GM19455 (cell line): ENCODE measurements around the gene TFDP2.
A peak's percentile ranks its signal among the peaks of the same experiment; 100 is the strongest.
"Not testable (repeated sequence)": the region's sequence is repeated elsewhere in the genome, so short reads cannot be mapped to it uniquely, and the experiment has no call there.

Experiments
- ATAC-seq: cut with Tn5 transposase; IDR thresholded peaks from one replicate; pipeline ENCODE4 v1.9.1; 2021; ENCODE audit not compliant: unreplicated experiment

Gene TFDP2, protein sequence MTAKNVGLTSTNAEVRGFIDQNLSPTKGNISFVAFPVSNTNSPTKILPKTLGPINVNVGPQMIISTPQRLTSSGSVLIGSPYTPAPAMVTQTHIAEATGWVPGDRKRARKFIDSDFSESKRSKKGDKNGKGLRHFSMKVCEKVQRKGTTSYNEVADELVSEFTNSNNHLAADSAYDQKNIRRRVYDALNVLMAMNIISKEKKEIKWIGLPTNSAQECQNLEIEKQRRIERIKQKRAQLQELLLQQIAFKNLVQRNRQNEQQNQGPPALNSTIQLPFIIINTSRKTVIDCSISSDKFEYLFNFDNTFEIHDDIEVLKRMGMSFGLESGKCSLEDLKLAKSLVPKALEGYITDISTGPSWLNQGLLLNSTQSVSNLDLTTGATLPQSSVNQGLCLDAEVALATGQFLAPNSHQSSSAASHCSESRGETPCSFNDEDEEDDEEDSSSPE

DNA sequence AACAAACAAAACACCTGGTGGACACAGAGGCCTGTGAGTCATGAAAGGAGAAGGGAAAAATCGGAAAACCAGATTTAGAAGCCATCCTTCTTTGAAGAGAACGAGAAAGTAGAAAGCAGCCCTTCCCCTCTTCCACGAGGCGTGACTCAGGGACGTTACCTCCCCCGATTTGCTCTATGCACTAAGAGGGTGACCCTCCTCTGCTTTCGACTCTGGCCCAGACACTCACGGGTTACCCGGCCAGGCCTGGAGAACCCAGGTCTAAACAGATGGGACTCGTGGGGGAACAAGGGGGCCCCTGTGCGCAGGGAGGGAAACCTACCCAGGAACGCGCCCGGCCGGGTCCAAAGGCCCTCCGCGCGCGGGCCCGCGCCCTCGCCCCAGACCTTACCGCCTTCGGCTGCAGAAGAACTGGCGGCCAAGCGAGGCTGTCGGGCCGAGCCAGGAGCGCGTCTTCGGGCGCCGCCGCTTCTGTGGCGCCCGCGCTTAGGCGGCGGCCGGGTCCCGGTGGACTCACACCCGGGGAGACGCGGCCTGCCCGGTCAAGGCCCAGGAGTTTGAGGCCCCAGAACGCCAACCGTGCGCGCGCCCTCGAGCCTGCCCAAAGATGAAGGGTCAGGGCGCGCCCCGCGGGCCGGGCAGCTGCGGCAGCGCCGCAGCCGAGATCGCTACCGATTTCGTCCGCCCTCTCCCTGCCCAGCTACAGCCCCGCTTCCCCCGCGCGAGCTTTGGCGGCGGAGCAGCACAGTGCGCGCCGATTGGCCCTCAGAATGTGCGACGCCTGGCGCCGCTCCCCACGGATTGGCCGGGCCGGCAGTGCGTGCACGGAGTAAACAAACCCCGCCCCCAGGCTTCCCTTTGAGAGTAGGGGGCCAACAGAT, at the start of gene TFDP2:
Gene TFDP2, minus strand, starts transcription at position 753 of the 881 bp plus-strand sequence. CDS start 47,795 bp downstream, outside the sequence.
- peak; percentile 99 for ATAC-seq

DNA sequence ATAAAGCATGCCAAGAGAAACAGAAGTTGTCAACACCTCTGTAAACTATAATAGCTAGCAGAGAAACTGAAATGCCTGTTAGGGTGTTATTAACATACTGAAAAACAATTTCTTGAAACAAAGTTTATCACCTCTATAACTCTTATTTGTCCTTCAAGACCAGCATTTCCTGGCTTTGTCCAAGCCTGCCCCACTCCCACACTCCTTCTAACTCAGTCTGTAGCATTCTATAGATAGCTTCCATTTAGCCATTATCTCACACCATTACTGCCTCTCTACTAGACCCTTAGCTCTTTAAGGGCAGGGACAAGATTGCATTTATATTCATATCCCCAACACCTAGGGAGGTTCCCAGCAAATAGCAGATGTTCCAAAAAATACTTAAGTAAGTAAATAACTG, 39.5 kb upstream of the TFDP2 start:
- no peak for ATAC-seq

DNA sequence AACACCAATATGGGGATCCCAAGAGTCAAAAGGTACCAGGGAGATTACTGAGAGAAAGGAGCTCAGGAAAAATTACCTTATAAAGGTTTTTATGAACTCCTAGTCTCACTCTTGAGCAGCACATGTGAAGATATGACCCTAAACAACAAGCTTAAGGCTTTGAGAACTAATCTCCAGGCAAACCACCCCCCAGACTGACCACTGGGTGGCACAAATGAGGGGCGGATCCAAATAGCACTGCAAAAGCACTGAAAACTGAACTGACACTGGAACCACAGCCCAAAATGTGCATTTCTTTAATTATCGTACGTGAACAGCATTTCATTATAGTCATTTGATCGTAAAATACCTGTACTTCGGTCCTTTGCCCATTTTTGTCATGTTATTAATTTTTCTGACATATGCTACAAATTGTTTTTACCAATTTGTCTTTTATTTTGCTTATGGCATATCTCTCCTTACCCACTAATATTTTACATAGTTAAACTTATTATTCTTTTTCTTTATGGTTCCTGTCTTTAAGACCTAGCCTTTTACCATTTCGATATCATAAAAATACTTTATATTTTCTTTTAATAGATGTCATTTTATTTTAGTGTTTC, 31.5 kb upstream of the TFDP2 start:
- ATAC-seq = no peak

DNA sequence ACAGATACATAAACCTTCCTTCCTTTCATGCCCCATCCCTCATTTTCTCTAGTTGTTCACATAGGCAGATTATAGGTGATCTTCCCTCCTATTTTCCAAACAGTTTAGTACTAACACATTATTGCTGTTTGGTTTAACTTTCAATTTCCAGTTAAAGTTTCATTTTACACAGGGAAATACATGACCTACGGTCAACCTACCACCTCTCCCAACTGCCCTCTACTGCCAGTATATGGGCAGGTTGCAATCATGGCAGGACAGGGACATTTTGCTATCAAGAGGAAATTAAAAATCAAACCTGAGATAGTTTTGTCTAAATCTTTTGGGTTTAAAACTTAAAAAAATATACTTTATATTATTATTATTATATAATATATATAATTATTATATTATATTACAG, 26.1 kb upstream of the TFDP2 start:
- ATAC-seq = no peak

DNA sequence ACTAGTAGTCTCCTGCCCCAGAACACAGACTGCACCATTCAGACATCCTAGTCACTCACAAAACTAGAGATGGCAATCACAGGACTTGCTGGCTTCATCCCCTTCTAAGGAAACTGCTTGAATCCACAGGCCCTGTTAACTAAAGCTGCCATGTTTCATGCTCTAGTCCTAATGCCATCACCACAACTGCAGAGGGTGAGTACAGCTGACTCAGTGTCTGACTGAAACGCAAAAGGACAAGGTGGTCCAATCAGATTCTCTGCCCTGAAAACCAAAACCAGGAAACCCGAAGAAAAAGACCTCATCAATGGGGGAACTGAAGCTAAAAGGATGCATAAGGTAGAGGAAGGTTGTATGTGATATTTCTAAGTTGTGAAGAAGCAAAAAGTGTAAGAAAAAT, 25.2 kb upstream of the TFDP2 start:
- no peak for ATAC-seq

DNA sequence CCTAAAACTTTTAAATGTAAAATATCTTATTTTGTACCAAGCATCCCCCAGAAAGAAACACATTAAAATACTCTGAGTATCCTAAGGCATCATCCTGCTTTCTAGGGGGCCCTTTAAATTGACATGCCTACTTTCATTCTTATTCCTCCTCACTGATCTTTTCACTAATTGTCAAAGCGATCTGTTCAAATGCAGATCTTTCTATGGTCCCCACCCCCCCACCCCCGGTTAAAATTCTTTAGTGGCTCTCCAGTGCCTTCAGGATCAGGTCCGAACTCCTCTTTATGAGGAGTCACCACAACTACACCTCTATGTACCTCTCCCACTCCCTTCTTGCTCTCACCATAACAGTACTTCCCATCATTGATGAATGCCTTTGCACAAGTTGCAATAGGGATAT, 19.2 kb upstream of the TFDP2 start:
- ATAC-seq = no peak

DNA sequence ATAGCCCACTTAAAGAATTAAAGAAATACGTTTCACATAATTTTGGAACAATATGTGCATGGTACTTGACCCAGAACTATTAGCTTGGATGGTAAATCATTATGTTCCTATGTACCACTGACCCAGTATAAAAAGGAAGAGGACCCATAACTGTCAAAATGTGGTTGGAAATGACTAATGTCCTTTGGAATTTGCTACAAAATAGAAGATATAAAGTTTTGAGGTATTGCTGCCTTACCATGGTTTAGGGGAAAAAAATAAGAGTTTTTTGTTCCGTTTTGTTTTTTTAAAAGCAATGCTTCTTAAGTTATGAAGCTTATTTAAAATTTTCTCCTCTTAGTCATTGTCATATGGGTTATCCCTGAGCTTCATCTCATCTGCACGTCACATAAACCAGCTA, 15.8 kb upstream of the TFDP2 start:
- no peak for ATAC-seq

DNA sequence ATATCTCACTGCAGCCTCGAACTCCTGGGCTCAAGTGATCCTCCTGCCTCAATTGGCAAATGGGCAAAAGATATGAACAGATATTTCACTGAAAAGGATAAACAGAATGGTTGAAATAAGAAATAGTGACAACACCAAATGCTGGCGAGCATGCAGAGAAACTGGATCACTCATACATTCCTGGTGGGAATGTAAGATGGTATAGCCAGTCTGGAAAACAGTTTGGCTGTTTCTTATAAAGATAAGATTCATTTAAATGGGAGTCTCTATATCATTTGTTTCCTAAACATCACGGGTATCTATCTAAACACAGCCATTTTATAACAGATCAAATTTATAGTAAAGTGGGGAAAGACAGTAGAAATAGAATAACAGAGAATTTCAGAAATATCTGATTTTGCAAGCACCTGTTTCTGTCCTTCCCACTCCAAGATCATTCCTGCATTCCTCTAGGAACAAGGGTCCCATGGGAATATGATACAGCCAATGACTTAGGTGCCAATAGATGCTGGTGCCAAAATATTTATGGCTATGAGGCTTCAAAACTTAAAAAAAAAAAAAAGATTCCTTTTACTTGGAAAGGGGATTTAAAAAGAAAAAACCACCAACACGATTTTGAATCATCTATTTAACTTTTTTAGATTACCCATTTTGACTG, 9.9 kb upstream of the TFDP2 start:
- no peak for ATAC-seq

DNA sequence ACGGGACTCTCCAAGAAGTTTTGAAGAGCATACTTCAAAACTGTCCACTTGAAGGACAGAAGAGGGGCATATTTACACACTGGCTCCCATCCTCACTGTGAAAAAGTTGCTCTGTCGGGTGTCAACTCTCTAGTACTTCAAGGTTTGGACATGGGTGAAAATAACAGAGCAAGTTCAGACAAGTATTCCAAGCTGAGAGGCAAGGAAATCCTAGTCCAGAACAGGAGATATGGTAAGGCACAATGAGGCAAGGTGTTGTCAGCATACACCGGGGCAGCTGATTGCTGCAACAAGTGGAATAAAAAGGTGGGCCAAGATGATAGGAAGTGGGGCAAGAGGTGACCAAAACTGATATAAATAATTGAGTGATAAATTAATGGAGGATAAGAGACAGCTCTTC, 4.8 kb upstream of the TFDP2 start:
- no peak for ATAC-seq

DNA sequence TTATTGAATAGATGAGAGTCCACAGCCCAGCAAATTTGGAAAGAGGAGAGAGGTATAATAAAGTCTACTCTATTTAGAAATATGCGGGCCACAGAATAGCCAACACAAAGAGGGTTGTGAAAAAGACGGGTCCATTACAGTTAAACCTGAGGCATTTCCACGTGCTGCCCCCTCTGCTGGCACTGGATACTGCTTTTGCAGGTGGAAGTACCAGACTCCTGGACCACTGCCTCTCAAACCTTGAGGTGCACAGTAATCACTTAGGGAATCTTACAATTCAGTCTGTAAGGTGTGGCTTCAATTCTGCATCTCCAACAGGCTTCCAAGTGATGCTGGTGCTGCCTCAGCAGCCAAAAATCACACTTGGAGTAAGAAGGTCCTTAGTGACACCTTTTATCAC, 3.0 kb upstream of the TFDP2 start:
- ATAC-seq = no peak

DNA sequence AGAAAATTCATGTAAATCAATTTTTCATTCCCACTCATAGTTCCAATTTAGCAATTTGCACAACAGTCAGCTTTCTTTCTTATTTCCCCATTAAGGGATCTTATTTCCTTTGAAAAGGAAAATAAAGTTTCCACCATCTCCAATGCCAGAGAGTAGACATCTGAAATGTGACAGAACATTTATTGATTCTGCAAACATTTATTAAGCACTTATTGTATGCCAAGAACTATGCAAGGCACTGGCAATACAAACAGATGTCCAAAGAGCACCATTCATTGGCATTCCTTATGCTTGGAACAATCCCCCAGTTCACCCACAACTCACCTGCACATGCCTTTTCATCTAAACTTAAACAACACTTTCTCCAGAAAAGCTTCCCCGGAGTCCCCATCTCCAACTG, 2.5 kb upstream of the TFDP2 start:
- ATAC-seq = no peak

DNA sequence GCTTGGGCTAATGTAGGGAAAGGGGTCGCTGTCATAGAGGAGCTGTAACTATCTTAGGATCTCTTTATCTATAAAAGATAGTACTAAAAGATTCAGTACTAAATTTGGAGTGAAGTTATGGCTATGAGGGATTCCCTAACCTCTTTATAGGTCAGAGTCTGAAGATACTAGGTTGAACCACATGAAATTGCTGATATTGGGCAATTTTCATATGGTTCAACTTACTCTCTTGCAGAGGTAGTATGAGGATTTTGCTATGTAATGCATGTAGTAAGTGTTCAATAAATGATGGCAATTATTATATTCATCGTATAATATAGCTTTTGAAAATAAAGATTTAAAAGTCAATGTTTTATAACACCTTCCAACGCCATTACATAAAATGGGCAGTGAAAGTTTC, 1.9 kb upstream of the TFDP2 start:
- no peak for ATAC-seq

DNA sequence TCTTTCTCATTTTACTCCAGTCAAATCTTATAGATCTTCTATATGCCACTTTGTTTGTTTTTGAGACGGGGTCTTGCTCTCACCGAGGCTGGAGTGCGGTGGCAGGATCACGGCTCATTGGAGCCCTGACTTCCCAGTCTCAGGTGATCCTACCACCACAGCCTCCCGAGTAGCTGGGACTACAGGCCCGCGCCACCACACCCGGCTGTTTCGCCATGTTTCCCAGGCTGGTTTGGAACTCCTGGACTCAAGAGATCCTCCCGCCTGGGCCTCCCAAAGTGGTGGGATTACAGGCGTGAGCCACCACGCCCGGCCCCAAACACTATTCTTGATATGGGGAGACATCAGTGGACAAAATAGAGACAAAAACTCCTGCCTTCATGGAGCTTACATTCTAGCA, 927 bp upstream of the TFDP2 start:
- ATAC-seq = no peak

DNA sequence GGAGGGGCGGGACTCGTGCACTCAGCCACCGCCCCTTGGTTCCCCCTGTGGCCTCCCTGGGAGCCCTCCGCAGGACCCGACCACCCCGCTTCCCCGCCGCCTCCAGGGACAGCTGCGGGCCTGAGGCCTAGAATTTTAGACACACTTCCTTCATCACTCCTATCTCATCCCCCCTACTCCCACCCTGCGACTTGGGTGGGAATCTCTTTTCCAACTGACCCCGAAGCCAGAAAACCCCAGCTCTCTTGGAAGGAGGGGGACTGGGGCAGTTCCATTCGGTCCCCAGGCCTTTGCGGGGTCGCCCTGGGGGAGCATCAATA, 289 bp upstream of the TFDP2 start:
- no peak for ATAC-seq

DNA sequence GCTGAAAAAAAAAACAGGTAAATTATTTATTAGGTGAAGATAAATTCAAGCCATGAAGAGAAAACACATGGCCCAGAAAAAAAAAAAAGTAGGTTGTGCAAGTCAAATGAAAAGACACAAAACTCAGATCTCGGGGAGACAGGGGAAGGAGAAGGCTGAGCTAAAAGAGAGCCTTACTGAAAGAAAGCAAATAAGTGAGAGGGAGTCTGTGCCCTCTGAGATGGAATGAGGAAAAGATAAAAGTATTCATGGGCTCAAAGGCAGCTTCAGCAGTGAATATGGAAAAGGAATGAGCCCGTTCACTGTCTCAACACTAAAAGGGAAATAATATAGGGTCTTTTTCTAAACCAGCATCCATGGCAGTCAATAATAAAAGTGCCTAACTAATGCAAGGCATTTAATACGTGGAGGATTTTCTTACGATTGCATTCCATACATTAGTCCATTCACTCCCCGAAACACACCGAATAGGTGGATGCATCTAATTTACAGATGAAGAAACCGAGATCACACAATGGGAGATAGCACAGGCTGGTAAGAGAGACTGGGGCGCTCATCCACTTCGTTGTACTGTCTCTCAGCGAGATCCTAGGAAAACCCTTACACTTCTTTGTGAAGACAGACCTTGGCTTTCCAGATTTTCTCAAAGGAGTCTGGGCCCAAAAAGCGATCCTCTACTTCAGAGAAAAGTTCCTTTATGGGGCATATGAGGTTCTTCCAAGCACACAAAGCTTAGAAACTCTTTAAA, 1.1 kb downstream of the TFDP2 start:
- no peak for ATAC-seq

DNA sequence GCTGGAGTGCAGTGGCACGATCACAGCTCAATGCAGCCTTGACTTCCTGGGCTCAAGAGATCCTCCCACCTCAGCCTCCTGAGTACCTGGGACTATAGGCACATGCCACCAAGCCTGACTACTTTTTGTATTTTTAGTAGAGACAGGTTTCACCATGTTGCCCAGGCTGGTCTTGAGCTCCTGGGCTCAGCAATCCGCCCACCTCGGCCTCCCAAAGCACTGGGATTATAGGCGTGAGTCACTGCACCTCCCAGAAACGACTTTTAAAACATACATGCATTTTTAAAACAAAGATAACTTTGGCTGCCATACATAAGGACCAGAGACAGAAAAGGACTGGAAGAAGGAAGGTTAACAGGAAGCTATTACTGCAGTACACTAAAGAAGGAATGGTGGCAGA, 4.8 kb downstream of the TFDP2 start:
- not testable (repeated sequence) for ATAC-seq

DNA sequence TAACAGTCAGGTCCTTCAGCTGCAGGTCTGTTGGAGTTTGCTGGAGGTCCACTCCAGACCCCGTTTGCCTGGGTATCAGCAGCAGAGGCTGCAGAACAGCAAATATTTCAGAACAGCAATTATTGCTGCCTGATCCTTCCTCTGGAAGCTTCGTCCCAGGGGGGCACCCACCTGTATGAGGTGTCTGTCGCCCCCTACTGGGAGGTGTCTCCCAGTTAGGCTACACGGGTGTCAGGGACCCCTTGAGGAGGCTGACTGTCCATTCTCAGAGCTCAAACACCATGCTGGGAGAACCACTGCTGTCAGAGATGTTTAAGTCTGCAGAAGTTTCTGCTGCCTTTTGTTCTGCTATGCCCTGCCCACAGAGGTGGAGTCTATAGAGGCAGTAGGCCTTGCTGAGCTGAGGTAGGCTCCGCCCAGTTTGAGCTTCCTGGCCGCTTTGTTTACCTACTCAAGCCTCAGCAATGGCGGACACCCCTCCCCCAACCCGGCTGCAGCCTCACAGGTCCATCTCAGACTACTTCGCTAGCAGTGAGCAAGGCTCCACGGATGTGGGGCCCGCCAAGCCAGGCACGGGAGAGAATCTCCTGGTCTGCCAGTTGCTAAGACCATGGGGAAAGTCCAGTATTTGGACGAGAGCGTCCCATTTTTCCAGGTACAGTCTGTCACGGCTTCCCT, 8.6 kb downstream of the TFDP2 start:
- not testable (repeated sequence) for ATAC-seq

DNA sequence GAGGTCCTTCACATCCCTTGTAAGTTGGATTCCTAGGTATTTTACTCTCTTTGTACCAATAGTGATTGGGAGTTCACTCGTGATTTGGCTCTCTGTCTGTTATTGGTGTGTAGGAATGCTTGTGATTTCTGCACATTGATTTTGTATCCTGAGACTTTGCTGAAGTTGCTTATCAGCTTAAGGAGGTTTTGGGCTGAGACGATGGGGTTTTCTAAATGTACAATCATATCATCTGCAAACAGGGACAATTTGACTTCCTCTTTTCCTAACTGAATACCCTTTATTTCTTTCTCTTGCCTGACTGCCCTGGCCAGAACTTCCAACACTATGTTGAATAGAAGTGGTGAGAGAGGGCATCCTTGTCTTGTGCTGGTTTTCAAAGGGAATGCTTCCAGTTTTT, 12.3 kb downstream of the TFDP2 start:
- not testable (repeated sequence) for ATAC-seq

DNA sequence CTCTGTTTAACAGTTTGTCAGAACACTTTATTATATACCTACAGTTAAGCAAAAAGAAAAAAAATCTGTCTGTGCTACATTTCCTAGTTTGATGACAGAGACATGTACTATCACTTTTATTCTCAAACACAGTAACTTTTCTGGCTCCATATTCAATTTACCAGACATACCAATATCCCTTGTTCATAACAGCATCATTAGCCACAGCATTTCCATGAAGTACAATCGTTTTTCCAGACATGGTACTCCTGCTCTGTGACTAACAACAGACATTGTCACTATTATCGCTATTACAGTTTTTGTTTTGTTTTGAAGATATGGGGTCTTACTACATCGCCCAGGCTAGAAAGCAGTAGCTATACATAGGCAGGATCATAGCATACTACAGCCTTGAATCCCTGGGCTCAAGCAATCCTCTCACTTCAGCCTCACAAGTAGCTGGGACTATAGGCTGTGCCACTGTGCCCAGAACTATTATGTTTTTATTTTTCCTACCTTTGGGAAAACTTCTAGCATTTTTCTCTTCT, 14.5 kb downstream of the TFDP2 start:
- no peak for ATAC-seq
